ENCODE data around the gene SNX33. TPM values are rescaled to one million over a fixed set of nuclear protein-coding genes. Genes with fewer than 3 reads are reported as not detected.

SNX33 gene
- total RNA-seq, 1 donor from 2014 or later: 10.1 TPM

GRCh38 chr15:75637245-75638009 lies 10.3 kb upstream of the SNX33 start:
- Histone ChIP-seq H3K9ac (peak overlapping the region; percentile 24), H3F3A (ENCODE audit: low read depth) (peaks cover 26% of the 10 kb centered on the region), H3K36me3 (no peaks in the 10 kb centered on the region), H2AFZ (replicated peaks) (no peak overlapping the region), H4K20me1 (ENCODE audit: low read depth) (peaks cover 31% of the 10 kb centered on the region), H3K27me3 (no peaks in the 10 kb centered on the region), H3K9me3 (ENCODE audit: low read depth) (no peaks in the 10 kb centered on the region), H3K79me2 (ENCODE audit: low read depth) (peaks cover 36% of the 10 kb centered on the region), H3K4me3 (peak overlapping the region; percentile 91), H3K27ac (no peak overlapping the region), H3K4me1 (no peaks in the 10 kb centered on the region), H3K4me2 (peak overlapping the region; percentile 87)
- peaks cover 2% of the 10 kb centered on the region for H3K36me3 Mint-ChIP-seq
- H3K9me3 Mint-ChIP-seq: no peaks in the 10 kb centered on the region
- peak overlapping the region; percentile 90 for H3K4me3 Mint-ChIP-seq
- DNase-seq (ENCODE audit: low spot score): no peak
- H3K4me1 Mint-ChIP-seq: peaks cover 24% of the 10 kb centered on the region
- H3K27me3 Mint-ChIP-seq (ENCODE audit: insufficient read depth, low read depth): peaks cover 5% of the 10 kb centered on the region
- TF ChIP-seq CTCF (IDR thresholded peaks at IDR 0.05) (no peak), EZH2 (IDR thresholded peaks at IDR 0.05) (no peak), EZH2phosphoT487 (IDR thresholded peaks at IDR 0.05) (no peak)
- no peak overlapping the region for H3K27ac Mint-ChIP-seq

- Histone ChIP-seq H3K9ac (peak overlapping the region; percentile 78), H3K4me3 (peak overlapping the region; percentile 91), H3K4me2 (peak overlapping the region; percentile 87), H3F3A (ENCODE audit: low read depth) (peaks cover 26% of the 10 kb centered on the region), H2AFZ (replicated peaks) (peak overlapping the region; percentile 76), H3K9me3 (ENCODE audit: low read depth) (no peaks in the 10 kb centered on the region), H3K27ac (no peak overlapping the region), H3K36me3 (no peaks in the 10 kb centered on the region), H3K27me3 (no peaks in the 10 kb centered on the region), H3K4me1 (no peaks in the 10 kb centered on the region), H4K20me1 (ENCODE audit: low read depth) (peaks cover 31% of the 10 kb centered on the region), H3K79me2 (ENCODE audit: low read depth) (peaks cover 36% of the 10 kb centered on the region)
- Mint-ChIP-seq H3K4me1 (peaks cover 28% of the 10 kb centered on the region), H3K27ac (peak overlapping the region; percentile 50), H3K4me3 (peak overlapping the region; percentile 90), H3K36me3 (peaks cover 2% of the 10 kb centered on the region), H3K9me3 (no peaks in the 10 kb centered on the region), H3K27me3 (ENCODE audit: insufficient read depth, low read depth) (peaks cover 8% of the 10 kb centered on the region)
- DNase-seq (ENCODE audit: low spot score): no peak
- TF ChIP-seq EZH2phosphoT487 (IDR thresholded peaks at IDR 0.05) (no peak), CTCF (IDR thresholded peaks at IDR 0.05) (no peak), EZH2 (IDR thresholded peaks at IDR 0.05) (no peak)
Measured at GRCh38 chr15:75639191-75639708, 8.5 kb upstream of the SNX33 start.

GRCh38 chr15:75639709-75640482 lies 7.8 kb upstream of the SNX33 start, which contains the start of gene IMP3:
Gene IMP3 (minus strand): TSS chr15:75640224. CDS start chr15:75640168, 56 bp downstream.
- no peaks in the 10 kb centered on the region for H3K9me3 ChIP-seq (ENCODE audit: low read depth)
- peak within 1 kb of the TSS; percentile 90 for H3K4me3 Mint-ChIP-seq
- peak; percentile 99 for DNase-seq (ENCODE audit: low spot score)
- H3K4me1 Mint-ChIP-seq: peaks cover 30% of the 10 kb centered on the region
- no peaks in the 10 kb centered on the region for H3K4me1 ChIP-seq
- H3K27me3 ChIP-seq: no peaks in the 10 kb centered on the region
- H3K36me3 Mint-ChIP-seq: peaks cover 2% of the 10 kb centered on the region
- H3K4me3 ChIP-seq: peak within 1 kb of the TSS; percentile 91
- peak within 1 kb of the TSS; percentile 78 for H3K27ac ChIP-seq
- peaks cover 10% of the 10 kb centered on the region for H3K27me3 Mint-ChIP-seq (ENCODE audit: insufficient read depth, low read depth)
- no peaks in the 10 kb centered on the region for H3K9me3 Mint-ChIP-seq
- peaks cover 31% of the 10 kb centered on the region for H4K20me1 ChIP-seq (ENCODE audit: low read depth)
- TF ChIP-seq CTCF (IDR thresholded peaks at IDR 0.05) (no peak), EZH2phosphoT487 (IDR thresholded peaks at IDR 0.05) (no peak), EZH2 (IDR thresholded peaks at IDR 0.05) (no peak)
- peak within 1 kb of the TSS; percentile 50 for H3K27ac Mint-ChIP-seq
- H3F3A ChIP-seq (ENCODE audit: low read depth): peaks cover 25% of the 10 kb centered on the region
- peak within 1 kb of the TSS; percentile 76 for H2AFZ ChIP-seq (replicated peaks)
- peak within 1 kb of the TSS; percentile 87 for H3K4me2 ChIP-seq
- H3K79me2 ChIP-seq (ENCODE audit: low read depth): peaks cover 36% of the 10 kb centered on the region
- no peaks in the 10 kb centered on the region for H3K36me3 ChIP-seq
- peak within 1 kb of the TSS; percentile 78 for H3K9ac ChIP-seq
